NB4 (cell line): ENCODE measurements around the gene EIF3B.
"Not testable (repeated sequence)": the region's sequence is repeated elsewhere in the genome, so short reads cannot be mapped to it uniquely, and the experiment has no call there.

ENCODE experiments used
- DNase-seq: peaks from one replicate; pipeline ENCODE4 v3.0.0; 2010; ENCODE audit warnings: low read depth
- H3K4me3 ChIP-seq: one replicate; pipeline ENCODE4 v1.5.1; 2011; ENCODE audit warnings: mild to moderate bottlenecking, low read depth, low read length, moderate library complexity
- CTCF ChIP-seq: IDR thresholded peaks from one replicate; pipeline ENCODE4 v1.5.1; 2012; ENCODE audit warnings: low read depth, low read length
- MAX ChIP-seq: IDR thresholded peaks from 2 replicates; pipeline ENCODE4 v1.6.1; 2011; ENCODE audit warnings: low read depth, low read length
- MYC ChIP-seq: IDR thresholded peaks from 2 replicates; pipeline ENCODE4 v1.6.1; 2011; ENCODE audit warnings: low read depth, low read length
- POLR2A ChIP-seq: IDR thresholded peaks from 2 replicates; pipeline ENCODE4 v1.6.1; 2011; ENCODE audit warnings: mild to moderate bottlenecking; ENCODE audit not compliant: insufficient read length; ENCODE audit errors: extremely low read depth

Gene EIF3B

GRCh38 chr7:2381881-2382509 is 27.4 kb downstream of the EIF3B start:
- DNase-seq = no peak
- H3K4me3 ChIP-seq = no peak overlapping the region
- TF ChIP-seq POLR2A = no peak

GRCh38 chr7:2383543-2384274 is 29.1 kb downstream of the EIF3B start:
- no peak for DNase-seq
- no peak overlapping the region for H3K4me3 ChIP-seq
- no peak for TF ChIP-seq POLR2A
- TF ChIP-seq CTCF = no peak
- TF ChIP-seq MYC = no peak
- no peak for TF ChIP-seq MAX

- no peak overlapping the region for H3K4me3 ChIP-seq
- TF ChIP-seq CTCF = peak; percentile 39
- no peak for TF ChIP-seq POLR2A
- DNase-seq = peak; percentile 44
Measured at GRCh38 chr7:2384354-2385243, 30.0 kb downstream of the EIF3B start.

GRCh38 chr7:2386122-2386521 is 31.5 kb downstream of the EIF3B start:
- not testable (repeated sequence) for H3K4me3 ChIP-seq, DNase-seq

GRCh38 chr7:2386964-2387669 is 32.5 kb downstream of the EIF3B start:
- DNase-seq = no peak
- TF ChIP-seq MYC (no peak), CTCF (no peak), MAX (no peak), POLR2A (no peak)
- H3K4me3 ChIP-seq = no peak overlapping the region

GRCh38 chr7:2387897-2388636 is 33.4 kb downstream of the EIF3B start:
- DNase-seq = no peak
- TF ChIP-seq MYC (no peak), MAX (no peak), CTCF (no peak), POLR2A (no peak)
- H3K4me3 ChIP-seq = no peak overlapping the region
